ENCODE data around the gene C17orf50.

C17orf50 gene

GRCh38 chr17:35731917-35732805 lies 28.5 kb upstream of the C17orf50 start:
- in situ Hi-C loops (cut with MboI; ENCODE audit: low pct_unique_long_range_greater_than_20kb, low sequenced_read_pairs, unreplicated experiment) = loop anchor here (25.0 kb wide), 1 partner anchor 120 kb away; no protein-coding TSS in a partner anchor
- peak; percentile 51 for DNase-seq (ENCODE audit: low spot score)

GRCh38 chr17:35732806-35733136 lies 27.9 kb upstream of the C17orf50 start:
- in situ Hi-C loops (cut with MboI; ENCODE audit: low pct_unique_long_range_greater_than_20kb, low sequenced_read_pairs, unreplicated experiment) = loop anchor here (25.0 kb wide), 1 partner anchor 120 kb away; no protein-coding TSS in a partner anchor
- no peak for TF ChIP-seq CTCF (IDR thresholded peaks at IDR 0.05; ENCODE audit: extremely low read depth, insufficient read depth, missing control alignments)
- peak; percentile 36 for DNase-seq (ENCODE audit: low spot score)

More at GRCh38 chr17:35731917-35732805, 28.5 kb upstream of the C17orf50 start:
- no peak for TF ChIP-seq CTCF (IDR thresholded peaks at IDR 0.05; ENCODE audit: extremely low read depth, insufficient read depth, missing control alignments)

- no peak for TF ChIP-seq CTCF (IDR thresholded peaks at IDR 0.05; ENCODE audit: extremely low read depth, insufficient read depth, missing control alignments)
- DNase-seq (ENCODE audit: low spot score) = peak; percentile 34
- in situ Hi-C loops (cut with MboI; ENCODE audit: low pct_unique_long_range_greater_than_20kb, low sequenced_read_pairs, unreplicated experiment) = loop anchor here (25.0 kb wide), 1 partner anchor 121 kb away; no protein-coding TSS in a partner anchor
These were observed 27.3 kb upstream of the C17orf50 start for GRCh38 chr17:35733366-35733765.

- no peak for TF ChIP-seq CTCF (IDR thresholded peaks at IDR 0.05; ENCODE audit: extremely low read depth, insufficient read depth, missing control alignments)
- DNase-seq (ENCODE audit: low spot score) = peak; percentile 29
- in situ Hi-C loops (cut with MboI; ENCODE audit: low pct_unique_long_range_greater_than_20kb, low sequenced_read_pairs, unreplicated experiment) = loop anchor here (25.0 kb wide), 1 partner anchor 122 kb away; no protein-coding TSS in a partner anchor
These were observed 26.3 kb upstream of the C17orf50 start for GRCh38 chr17:35734396-35734795.

GRCh38 chr17:35735036-35735805 lies 25.5 kb upstream of the C17orf50 start:
- in situ Hi-C loops (cut with MboI; ENCODE audit: low pct_unique_long_range_greater_than_20kb, low sequenced_read_pairs, unreplicated experiment) = loop anchor here (25.0 kb wide), 1 partner anchor 123 kb away; no protein-coding TSS in a partner anchor
- DNase-seq (ENCODE audit: low spot score) = peak; percentile 27
- TF ChIP-seq CTCF (IDR thresholded peaks at IDR 0.05; ENCODE audit: extremely low read depth, insufficient read depth, missing control alignments) = no peak

GRCh38 chr17:35736236-35736635 lies 24.5 kb upstream of the C17orf50 start:
- TF ChIP-seq CTCF (IDR thresholded peaks at IDR 0.05; ENCODE audit: extremely low read depth, insufficient read depth, missing control alignments) = no peak
- in situ Hi-C loops (cut with MboI; ENCODE audit: low pct_unique_long_range_greater_than_20kb, low sequenced_read_pairs, unreplicated experiment) = loop anchor here (25.0 kb wide), 1 partner anchor 124 kb away; no protein-coding TSS in a partner anchor
- DNase-seq (ENCODE audit: low spot score) = no peak

Measured in GM13977 (cell line).